HG02588 (cell line): ENCODE data around the gene MARCKSL1.
"Not testable (repeated sequence)": the region's sequence is repeated elsewhere in the genome, so short reads cannot be mapped to it uniquely, and the experiment has no call there.

Experiments used
- ATAC-seq: cut with Tn5 transposase; IDR thresholded peaks from one replicate; pipeline ENCODE4 v1.9.1; 2021; ENCODE audit warnings: mild to moderate bottlenecking, moderate library complexity; ENCODE audit not compliant: unreplicated experiment

MARCKSL1 gene

GRCh38 chr1:32334274-32334861 is 1.7 kb downstream of the MARCKSL1 start:
- ATAC-seq = no peak

DNA sequence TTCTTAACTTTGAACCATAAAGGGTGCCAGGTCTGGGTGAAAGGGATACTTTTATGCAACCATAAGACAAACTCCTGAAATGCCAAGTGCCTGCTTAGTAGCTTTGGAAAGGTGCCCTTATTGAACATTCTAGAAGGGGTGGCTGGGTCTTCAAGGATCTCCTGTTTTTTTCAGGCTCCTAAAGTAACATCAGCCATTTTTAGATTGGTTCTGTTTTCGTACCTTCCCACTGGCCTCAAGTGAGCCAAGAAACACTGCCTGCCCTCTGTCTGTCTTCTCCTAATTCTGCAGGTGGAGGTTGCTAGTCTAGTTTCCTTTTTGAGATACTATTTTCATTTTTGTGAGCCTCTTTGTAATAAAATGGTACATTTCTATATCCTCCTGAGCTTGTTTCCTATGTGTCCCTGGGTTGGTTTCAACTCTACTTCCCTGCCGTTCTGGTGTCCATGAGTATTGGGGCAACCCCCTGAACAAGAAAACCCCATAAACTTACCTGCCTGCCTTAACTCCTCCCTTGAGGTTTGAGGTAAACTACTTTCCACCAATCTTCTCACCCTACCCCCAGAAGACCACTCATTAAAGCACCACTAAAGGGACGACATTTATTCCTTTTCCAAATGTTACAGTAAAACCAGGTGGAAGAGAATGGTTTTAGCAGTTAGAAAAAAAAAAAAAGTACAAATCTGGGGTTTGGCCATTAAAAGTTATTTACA is 2.6 kb downstream of the MARCKSL1 start:
- ATAC-seq = no peak

- ATAC-seq = no peak
Observed at GRCh38 chr1:32332290-32333079, 3.5 kb downstream of the MARCKSL1 start.

DNA sequence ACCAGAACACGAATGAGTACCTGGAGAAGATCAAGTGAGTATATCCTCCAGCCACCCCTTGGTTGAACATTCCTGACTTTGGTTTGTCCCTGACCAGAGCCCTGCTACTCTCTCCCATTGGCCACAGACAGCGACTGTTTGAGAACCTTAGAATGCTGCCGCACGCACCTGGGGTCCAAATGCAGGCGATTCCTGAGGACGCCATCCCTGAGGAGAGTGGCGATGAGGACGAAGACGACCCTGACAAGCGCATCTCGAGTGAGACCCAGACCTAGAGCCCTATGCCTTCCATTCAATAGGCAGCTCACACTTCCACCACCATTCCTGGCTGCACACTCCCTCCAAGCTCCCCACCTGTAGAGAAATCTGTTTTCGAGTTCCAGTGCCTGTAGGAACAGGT is 4.5 kb downstream of the MARCKSL1 start:
- ATAC-seq = no peak

GRCh38 chr1:32330558-32331151 is 5.4 kb downstream of the MARCKSL1 start:
- no peak for ATAC-seq

DNA sequence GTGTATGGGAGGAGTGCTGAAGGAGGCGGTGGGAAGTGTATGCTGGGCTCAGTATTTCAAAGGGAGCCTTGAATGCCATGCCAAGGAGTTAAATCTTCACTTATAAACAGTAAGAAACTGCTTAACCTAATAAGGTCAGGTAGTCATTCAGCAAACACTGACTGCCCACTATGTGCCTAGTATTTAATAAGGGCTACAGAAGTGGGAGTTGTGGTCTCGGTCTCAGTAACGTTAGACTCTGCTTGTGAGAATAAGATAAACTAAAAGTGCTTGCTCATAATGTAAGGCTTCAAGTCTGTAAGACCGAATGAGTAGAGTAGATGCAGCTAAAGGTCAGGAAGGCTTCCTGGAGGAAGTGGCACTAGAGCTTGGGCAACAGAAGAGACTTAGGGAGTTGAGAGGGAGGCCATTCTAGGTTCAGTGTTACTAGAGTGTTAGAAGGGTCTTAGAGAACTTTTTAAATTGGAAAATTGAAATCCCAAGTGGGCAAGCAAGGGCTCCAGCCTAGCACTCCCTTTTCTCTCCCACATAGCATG is 6.0 kb downstream of the MARCKSL1 start:
- no peak for ATAC-seq

DNA sequence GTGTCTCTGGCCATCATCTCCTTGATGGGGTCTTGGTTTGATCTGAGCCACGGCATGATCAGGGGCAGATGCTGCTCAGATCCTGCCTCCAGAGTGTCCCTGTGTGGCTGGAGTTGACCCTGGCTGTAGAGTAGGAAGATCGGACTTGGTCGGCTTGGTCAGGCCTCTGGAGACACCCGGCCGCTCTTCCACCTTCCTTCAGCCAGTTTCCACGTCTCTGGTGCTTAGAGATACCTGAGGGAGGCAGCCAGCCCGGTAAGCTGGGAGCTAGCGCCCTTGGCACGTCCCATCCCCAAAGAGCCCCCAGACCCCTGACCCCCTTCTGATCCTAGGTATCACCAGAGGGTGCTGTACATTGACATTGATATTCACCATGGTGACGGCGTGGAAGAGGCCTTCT is 8.8 kb downstream of the MARCKSL1 start:
- ATAC-seq = no peak

GRCh38 chr1:32321712-32322291 is 14.2 kb downstream of the MARCKSL1 start:
- no peak for ATAC-seq

- no peak for ATAC-seq
Observed at GRCh38 chr1:32318127-32318869, 17.7 kb downstream of the MARCKSL1 start.

DNA sequence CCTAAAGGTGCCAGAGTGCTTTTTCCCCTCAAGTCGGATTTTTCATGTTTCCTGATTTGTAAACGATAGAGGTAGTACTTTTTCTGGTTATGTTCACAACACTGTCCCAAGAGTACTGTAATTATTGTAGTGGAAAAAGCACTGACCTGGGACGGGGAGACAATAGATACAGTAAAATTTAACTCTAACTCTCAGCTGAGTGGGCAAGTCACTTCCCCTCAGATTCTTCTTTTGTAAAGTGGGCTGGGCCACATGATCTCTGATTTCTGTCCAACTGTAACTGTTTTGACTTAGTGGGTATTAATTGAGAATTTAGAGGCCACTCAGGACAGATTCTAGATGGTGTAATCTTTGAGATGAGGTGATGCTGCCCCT is 19.1 kb downstream of the MARCKSL1 start:
- no peak for ATAC-seq

DNA sequence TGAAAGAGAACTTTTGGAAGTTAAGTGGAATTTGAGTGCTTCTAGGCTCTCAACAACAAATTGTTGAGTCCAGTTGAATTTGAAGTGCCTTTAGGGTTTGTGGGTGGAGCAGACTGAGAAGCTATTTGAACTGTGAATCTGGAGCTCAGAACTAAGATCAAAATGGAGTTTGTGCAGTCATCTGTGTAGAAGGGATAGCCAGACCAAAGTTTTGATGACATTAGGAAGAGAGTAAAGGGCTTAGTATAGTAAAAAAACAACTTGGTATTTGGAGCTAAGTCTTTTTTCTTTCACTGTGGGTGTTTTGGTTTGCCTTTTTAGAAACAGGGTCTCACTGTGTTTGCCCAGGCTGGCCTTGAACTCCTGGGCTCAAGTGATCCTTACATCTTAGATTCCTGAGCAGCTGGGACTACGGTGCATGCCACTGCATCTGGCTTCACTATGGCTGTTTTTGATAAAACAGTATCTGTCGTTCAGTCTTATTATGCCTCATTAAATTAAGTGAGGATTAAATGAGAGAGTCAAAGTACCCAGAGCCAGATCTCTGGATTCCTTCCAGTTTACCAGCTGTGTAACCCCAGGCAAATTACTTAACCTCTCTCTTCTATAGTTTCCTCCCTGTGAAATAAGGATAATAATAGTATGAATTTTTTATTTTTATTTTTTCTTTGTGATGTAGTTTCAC is 24.2 kb downstream of the MARCKSL1 start:
- no peak for ATAC-seq

DNA sequence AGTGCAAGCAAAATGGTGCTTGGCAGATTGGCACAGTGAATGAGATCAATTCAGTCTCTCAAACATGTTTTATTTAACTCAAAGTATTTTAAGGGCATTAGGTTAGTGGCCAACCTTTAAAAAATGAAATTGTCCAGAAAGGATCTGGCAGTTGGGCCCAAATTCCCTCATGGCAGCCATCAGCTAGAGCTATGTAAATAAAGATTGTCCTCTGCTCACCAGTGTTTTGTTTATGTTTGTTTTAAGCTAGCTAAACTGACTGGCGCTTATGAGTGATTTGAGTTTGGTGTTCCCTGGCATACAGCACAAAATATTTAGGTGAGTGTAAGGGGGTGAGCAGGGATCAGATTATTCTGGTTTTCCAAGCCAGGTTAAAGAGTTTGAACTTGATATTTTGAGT is 26.1 kb downstream of the MARCKSL1 start:
- no peak for ATAC-seq

DNA sequence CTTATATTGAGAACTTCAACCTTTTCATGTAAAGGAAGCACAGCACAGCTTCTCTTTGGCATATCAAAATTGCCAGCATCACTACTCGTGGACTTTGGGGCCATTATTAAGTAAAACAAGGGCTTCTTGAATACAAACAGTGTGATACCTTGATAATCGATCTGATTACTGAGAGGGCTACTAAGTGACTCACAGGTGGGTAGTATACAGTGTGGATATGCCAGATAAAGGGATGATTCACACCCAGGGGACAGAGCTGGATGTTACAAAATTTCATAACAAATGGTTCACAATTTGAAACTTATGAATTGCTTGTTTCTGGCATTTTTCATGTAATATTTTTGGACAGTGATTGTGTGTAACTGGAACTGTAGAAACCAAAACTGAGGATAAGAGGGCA is 28.7 kb downstream of the MARCKSL1 start:
- ATAC-seq = no peak

- no peak for ATAC-seq
Observed at GRCh38 chr1:32305310-32305709, 30.7 kb downstream of the MARCKSL1 start.

GRCh38 chr1:32303997-32304622 is 31.9 kb downstream of the MARCKSL1 start:
- ATAC-seq = no peak

GRCh38 chr1:32303358-32303757 is 32.7 kb downstream of the MARCKSL1 start:
- ATAC-seq = no peak

DNA sequence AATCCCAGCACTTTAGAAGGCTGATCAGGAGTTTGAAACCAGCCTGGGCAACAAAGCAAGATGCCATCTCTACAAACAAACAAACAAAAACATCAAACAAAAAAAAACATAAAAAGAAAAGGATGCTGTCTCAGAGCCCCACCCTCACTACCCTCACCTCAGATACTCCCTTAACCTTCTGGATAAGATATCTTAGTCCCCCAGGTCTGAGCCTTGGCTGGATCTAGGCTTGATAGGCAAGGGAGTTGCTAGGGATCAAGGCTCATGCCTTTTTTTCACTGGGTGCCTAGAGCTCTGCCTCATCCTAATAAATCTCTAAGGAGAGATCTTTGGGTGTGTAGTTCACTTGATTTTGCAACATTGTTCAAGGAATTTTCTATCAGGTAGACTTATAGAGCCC is 36.7 kb downstream of the MARCKSL1 start:
- ATAC-seq = no peak

DNA sequence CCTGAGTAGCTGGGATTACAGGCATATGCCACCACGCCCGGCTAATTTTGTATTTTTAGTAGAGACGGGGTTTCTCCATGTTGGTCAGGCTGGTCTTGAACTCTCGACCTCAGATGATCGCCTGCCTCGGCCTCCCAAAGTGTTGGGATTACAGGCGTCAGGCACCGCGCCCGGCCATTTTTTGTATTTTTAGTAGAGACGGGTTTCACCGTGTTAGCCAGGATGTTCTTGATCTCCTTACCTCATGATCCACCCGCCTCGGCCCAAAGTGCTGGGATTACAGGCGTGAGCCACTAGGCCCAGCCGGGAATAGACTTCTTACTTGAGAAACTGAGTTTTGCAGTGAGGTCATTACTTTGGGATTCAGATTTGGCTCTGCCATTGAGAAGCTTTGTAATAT is 37.8 kb downstream of the MARCKSL1 start:
- ATAC-seq = not testable (repeated sequence)
